ENCODE data around the gene SMG6. TPM values are rescaled to one million over a fixed set of nuclear protein-coding genes. Genes with fewer than 3 reads are reported as not detected.

SMG6 gene
- total RNA-seq, 1 donor from 2014 or later, result 19.3 TPM

- peak; percentile 62 for ATAC-seq (ENCODE audit: poor library complexity)
- DNase-seq, result peak; percentile 77
- intact Hi-C loops (cut with DNase I), result loop anchor here (10.0 kb wide), 1 partner anchor 91 kb away; no protein-coding TSS in a partner anchor
Measured at GRCh38 chr17:2084036-2084765, 219.4 kb downstream of the SMG6 start.

DNA sequence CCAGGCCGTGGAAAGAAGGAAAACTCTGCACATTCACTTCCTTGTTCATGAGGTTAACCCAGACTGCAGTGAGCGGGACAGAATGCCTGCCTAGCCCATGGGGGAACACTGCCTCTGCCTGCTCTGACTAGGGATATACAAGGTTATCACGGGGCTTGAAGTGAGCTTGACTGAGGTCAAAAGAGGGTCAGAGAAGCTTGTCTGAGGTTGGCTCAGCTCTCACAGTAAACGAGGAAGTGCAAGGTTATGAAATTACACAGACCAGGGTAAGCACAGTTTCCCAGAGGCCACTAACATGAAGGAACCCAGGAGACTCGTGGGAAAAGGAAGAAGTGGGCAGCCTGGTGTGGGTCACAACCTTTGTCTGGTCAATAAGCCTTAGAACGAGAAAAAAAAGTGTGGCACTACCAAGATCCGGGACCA lies 220.0 kb downstream of the SMG6 start:
- no peak for DNase-seq
- peak; percentile 41 for ATAC-seq (ENCODE audit: poor library complexity)
- intact Hi-C loops (cut with DNase I), result loop anchor here (10.0 kb wide), 1 partner anchor 91 kb away; no protein-coding TSS in a partner anchor

- DNase-seq (no peak), ATAC-seq (ENCODE audit: poor library complexity) (no peak)
- intact Hi-C loops (cut with DNase I), result loop anchor here (10.0 kb wide), 1 partner anchor 93 kb away; no protein-coding TSS in a partner anchor
Measured at GRCh38 chr17:2082003-2082781, 221.4 kb downstream of the SMG6 start.

GRCh38 chr17:2081564-2081963 lies 222.0 kb downstream of the SMG6 start:
- ATAC-seq (ENCODE audit: poor library complexity) (no peak), DNase-seq (no peak)
- intact Hi-C loops (cut with DNase I), result loop anchor here (10.0 kb wide), 1 partner anchor 93 kb away; no protein-coding TSS in a partner anchor

DNA sequence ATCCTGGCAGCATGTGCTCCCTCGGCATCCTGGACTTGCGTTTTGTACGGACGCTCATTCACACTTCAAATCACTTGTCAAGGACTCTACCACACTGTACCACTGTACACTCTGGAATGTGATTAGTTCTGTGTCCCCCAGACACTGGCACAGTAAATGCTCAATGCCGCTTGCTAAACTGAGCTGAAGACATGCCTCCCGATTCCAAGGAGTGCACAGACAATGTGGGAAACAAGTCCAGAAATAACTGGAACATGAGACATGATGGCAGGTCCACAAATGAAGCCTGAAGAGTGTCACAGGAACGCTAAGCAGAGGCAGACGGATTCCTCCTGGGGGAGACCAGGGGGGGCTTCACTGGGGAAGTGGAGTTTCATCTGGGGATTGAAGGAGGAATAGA lies 226.5 kb downstream of the SMG6 start:
- DNase-seq (no peak), ATAC-seq (ENCODE audit: poor library complexity) (no peak)

GRCh38 chr17:2076087-2076984 lies 227.2 kb downstream of the SMG6 start:
- intact Hi-C loops (cut with DNase I), result no loop called here
- no peak for DNase-seq
- no peak for ATAC-seq (ENCODE audit: poor library complexity)

More for the DNA sequence above, 226.5 kb downstream of the SMG6 start:
- intact Hi-C loops (cut with DNase I), result no loop called here

- DNase-seq (peak; percentile 67), ATAC-seq (ENCODE audit: poor library complexity) (peak; percentile 37)
- intact Hi-C loops (cut with DNase I), result no loop called here
Measured at GRCh38 chr17:2075336-2076086, 228.1 kb downstream of the SMG6 start.

GRCh38 chr17:2074919-2075318 lies 228.7 kb downstream of the SMG6 start:
- DNase-seq (no peak), ATAC-seq (ENCODE audit: poor library complexity) (no peak)
- intact Hi-C loops (cut with DNase I), result no loop called here

DNA sequence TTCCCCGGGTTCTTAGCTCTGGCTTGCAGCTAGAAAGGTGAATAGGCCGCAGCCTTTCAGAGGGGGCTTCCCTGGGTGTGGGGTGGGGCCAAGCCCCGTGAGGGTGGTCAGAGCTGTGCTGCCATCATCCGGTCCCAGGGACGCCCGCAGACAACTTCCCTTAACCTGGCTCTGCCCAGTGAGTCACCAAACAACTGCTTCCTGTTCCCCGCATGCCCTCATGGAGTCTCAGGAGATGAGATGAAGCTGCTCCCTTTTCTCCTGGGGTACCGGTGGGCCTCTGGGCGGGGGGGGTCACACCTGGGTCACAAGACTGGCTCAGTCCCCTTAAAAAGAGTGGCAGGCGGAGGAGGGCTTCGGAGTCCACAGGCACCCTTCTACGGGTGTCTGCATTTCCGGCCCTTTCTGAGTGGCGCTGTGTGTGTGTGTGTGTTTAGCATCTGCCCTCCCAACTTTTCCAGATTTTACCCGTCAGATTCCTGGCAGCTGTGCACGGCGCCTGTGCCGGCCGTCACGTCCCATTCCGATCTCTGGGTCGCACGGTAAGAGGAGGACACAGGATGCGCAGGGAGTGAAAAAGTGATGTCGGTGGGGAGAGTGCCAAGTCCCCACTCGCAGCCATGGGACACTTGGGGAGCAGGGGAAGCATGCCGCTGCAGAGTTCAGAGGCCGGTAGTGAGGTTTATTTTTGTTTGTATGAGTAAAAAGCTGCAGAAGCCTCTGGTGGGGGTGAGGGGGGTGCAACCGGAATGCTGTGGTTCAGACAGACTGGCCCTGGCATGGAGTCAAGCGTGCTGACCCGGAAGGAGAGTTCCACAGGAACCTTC lies 231.9 kb downstream of the SMG6 start:
- peak; percentile 83 for DNase-seq
- intact Hi-C loops (cut with DNase I), result no loop called here
- ATAC-seq (ENCODE audit: poor library complexity), result peak; percentile 62

DNA sequence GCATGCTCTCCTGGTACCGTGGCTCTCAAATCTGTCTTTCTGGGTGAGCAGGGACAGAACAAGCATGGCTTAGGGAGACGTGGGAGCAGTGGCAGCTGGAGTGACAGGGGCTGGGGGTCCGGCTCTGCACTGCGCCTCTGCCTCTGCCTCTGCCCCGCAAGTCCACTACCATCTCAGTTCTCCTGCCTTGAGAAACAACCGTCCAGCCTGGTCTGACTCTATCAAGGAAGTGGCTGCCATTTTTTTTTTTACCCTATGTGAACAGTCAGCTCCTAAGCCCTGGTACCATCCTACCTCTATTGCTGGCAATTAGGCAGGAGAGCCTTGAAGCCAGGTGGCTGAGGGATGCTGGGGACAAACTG lies 232.6 kb downstream of the SMG6 start:
- intact Hi-C loops (cut with DNase I), result no loop called here
- no peak for ATAC-seq (ENCODE audit: poor library complexity)

GRCh38 chr17:2070241-2071023 lies 233.2 kb downstream of the SMG6 start:
- no peak for DNase-seq
- intact Hi-C loops (cut with DNase I), result no loop called here
- ATAC-seq (ENCODE audit: poor library complexity), result no peak

More for the DNA sequence above, 232.6 kb downstream of the SMG6 start:
- DNase-seq, result no peak

- intact Hi-C loops (cut with DNase I), result no loop called here
- ATAC-seq (ENCODE audit: poor library complexity) (no peak), DNase-seq (no peak)
Measured at GRCh38 chr17:2068519-2069051, 235.0 kb downstream of the SMG6 start.

DNA sequence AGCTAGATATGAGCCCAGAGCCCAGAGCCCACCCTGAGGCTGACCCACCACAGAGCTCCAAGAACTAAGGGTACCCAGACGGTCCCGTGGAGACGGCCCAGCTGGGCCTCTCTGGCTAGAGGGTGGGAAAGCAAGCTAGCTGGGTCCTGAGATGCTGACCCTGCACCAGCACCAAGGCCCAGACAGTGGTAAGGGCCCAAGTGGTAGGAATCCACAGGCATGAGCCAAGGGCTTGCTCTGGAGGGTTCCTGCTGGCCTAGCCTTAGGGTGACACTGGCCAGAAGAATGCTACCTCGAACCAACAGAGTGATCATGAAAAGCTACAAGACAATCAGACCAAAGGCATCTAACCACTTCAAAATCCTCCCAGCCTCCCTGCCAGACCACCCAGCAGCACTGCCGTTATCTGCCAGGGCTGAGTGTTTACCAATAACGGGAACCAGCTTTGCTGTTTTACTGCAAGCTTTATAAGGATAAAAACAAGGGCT lies 235.5 kb downstream of the SMG6 start:
- intact Hi-C loops (cut with DNase I), result no loop called here
- DNase-seq (no peak), ATAC-seq (ENCODE audit: poor library complexity) (no peak)

GRCh38 chr17:2067608-2068024 lies 236.0 kb downstream of the SMG6 start:
- intact Hi-C loops (cut with DNase I), result no loop called here
- ATAC-seq (ENCODE audit: poor library complexity) (no peak), DNase-seq (peak; percentile 54)

DNA sequence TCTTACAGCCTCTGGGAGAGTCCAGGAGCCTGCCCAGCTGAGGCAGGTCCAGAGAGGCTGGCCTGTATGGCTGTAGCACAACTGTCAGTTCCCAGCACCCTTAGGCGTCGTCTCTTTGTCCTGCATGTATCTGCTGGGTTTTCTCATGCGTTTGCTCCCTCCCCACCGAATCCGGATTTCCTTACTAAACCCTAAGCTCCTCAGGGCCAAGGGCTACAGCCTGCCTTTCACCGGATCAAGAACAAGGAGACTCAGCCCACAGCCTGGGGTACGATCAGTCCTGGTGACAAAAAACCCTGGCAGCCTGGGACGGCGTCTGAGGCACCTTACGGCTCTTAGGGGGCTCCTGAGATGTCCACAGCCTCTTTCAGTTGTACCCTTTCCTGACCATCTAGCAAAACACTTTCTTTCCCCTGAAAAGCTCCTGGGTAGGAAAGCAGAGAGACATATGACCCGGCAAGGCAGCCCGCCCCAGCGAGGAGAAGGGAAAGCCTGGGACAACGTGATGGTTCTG lies 236.5 kb downstream of the SMG6 start:
- DNase-seq (no peak), ATAC-seq (ENCODE audit: poor library complexity) (no peak)
- intact Hi-C loops (cut with DNase I), result no loop called here

- ATAC-seq (ENCODE audit: poor library complexity), result no peak
- no peak for DNase-seq
- intact Hi-C loops (cut with DNase I), result no loop called here
Measured at GRCh38 chr17:2065949-2066400, 237.6 kb downstream of the SMG6 start.
